HepG2 (cell line): ENCODE data around the gene KHNYN.

Source experiments
- IKZF1 ChIP-seq: fragments of 450-650 bp; IDR thresholded peaks from 2 replicates; pipeline ENCODE4 v1.7.1; 2016
- SIN3A ChIP-seq: IDR thresholded peaks from 2 replicates; pipeline ENCODE4 v1.6.1; 2011; ENCODE audit warnings: low read depth, mild to moderate bottlenecking, control low read depth, low read length, borderline replicate concordance
- ZUFSP ChIP-seq: sonication (generic); formaldehyde crosslinking; IDR thresholded peaks from 2 replicates; pipeline ENCODE4 v1.9.0; 2021; ENCODE audit warnings: missing genetic modification reagents, mild to moderate bottlenecking, borderline replicate concordance
- TF ChIP-seq, protein P1 (sequence below): sonication (generic); formaldehyde crosslinking; IDR thresholded peaks from 2 replicates; pipeline ENCODE4 v1.5.0; 2020; ENCODE audit warnings: mild to moderate bottlenecking, missing genetic modification reagents, moderate library complexity

GRCh38 chr14:24459331-24459730, 29.6 kb downstream of the KHNYN start:
- TF ChIP-seq ZUFSP (no peak), SIN3A (no peak), IKZF1 (no peak)
- TF ChIP-seq, protein P1, sequence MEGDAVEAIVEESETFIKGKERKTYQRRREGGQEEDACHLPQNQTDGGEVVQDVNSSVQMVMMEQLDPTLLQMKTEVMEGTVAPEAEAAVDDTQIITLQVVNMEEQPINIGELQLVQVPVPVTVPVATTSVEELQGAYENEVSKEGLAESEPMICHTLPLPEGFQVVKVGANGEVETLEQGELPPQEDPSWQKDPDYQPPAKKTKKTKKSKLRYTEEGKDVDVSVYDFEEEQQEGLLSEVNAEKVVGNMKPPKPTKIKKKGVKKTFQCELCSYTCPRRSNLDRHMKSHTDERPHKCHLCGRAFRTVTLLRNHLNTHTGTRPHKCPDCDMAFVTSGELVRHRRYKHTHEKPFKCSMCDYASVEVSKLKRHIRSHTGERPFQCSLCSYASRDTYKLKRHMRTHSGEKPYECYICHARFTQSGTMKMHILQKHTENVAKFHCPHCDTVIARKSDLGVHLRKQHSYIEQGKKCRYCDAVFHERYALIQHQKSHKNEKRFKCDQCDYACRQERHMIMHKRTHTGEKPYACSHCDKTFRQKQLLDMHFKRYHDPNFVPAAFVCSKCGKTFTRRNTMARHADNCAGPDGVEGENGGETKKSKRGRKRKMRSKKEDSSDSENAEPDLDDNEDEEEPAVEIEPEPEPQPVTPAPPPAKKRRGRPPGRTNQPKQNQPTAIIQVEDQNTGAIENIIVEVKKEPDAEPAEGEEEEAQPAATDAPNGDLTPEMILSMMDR (CRISPR knock-in tag): no peak
